ENCODE data around the gene PSMC2. TPM values are rescaled to one million over a fixed set of nuclear protein-coding genes. Genes with fewer than 3 reads are reported as not detected.

PSMC2 gene
- total and polyA plus RNA-seq, 8 donors, result 90.4 to 136 (median 96.3) TPM

DNA sequence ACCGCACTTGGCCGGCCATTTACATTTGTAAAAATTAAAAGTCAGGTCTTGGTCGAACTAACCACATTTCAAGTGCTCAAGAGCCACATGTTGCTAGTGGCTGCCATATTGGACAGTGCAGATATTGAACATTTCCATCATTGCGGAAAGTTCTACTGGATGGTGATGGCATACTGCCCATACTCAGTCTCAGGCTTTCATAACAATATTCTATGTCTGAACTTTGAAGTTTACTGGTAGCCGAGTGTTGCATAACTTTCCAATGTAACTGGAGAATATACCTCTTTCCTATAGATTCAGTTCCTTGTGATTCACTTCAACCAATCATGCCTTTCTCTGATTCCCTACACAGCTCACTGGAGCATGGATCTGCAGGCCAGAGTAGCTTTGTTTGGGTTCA lies 43.7 kb downstream of the PSMC2 start:
- Histone ChIP-seq H3K36me3 (no peaks in the 10 kb centered on the region), H3K4me1 (no peaks in the 10 kb centered on the region), H3K27me3 (no peaks in the 10 kb centered on the region), H3K27ac (no peak overlapping the region), H3K4me3 (no peak overlapping the region), H3K9me3 (no peaks in the 10 kb centered on the region)
- TF ChIP-seq, protein P1, sequence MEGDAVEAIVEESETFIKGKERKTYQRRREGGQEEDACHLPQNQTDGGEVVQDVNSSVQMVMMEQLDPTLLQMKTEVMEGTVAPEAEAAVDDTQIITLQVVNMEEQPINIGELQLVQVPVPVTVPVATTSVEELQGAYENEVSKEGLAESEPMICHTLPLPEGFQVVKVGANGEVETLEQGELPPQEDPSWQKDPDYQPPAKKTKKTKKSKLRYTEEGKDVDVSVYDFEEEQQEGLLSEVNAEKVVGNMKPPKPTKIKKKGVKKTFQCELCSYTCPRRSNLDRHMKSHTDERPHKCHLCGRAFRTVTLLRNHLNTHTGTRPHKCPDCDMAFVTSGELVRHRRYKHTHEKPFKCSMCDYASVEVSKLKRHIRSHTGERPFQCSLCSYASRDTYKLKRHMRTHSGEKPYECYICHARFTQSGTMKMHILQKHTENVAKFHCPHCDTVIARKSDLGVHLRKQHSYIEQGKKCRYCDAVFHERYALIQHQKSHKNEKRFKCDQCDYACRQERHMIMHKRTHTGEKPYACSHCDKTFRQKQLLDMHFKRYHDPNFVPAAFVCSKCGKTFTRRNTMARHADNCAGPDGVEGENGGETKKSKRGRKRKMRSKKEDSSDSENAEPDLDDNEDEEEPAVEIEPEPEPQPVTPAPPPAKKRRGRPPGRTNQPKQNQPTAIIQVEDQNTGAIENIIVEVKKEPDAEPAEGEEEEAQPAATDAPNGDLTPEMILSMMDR (IDR thresholded peaks at IDR 0.05), result no peak
- intact Hi-C loops (cut with DNase I), result no loop called here
- DNase-seq (no peak), ATAC-seq (no peak)

DNA sequence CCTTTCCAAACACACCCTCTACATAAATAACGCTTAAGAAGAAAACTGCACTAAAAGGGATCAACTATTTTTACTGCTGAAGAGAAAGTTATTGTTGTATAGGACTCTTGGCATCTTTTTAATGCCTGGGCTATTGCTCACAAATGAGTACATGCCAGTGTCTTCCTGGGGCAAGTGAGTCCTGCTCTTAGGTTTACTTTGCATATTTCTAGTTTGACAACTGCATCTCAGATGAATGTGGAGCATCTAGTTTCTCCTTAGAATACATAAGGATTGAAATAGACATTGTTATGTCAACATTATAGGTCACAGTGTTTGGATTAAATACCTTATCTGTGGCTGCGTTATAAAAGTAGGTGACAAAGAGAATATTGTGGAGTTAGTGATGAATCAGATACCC lies 44.5 kb downstream of the PSMC2 start:
- intact Hi-C loops (cut with DNase I), result no loop called here
- H3K27me3 ChIP-seq, result no peaks in the 10 kb centered on the region
- no peak for ATAC-seq

DNA sequence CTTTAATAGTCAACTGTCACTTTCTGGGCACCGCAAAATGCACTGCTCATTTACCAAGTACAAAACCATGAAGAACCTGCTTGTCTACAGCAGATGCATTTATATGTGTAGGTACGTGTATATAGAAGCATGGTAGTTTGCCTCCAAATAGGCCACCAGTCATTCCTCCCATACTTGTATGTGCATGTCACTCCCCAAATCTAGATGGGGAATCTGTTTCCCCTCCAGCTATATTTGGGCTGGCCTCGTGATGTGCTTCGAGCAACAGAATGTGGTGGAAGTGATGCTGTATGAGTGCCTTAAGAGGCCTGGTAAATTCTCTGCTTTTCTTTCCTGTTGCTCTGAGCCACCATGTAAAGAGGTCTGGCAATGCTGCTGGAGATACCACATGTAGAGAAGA lies 47.1 kb downstream of the PSMC2 start:
- Histone ChIP-seq H3K9me3 (no peaks in the 10 kb centered on the region), H3K4me3 (no peak overlapping the region), H3K27me3 (no peaks in the 10 kb centered on the region), H3K36me3 (no peaks in the 10 kb centered on the region), H3K4me1 (no peaks in the 10 kb centered on the region), H3K27ac (no peak overlapping the region)
- ATAC-seq (no peak), DNase-seq (no peak)
- intact Hi-C loops (cut with DNase I), result no loop called here
- TF ChIP-seq, protein P1 (IDR thresholded peaks at IDR 0.05), result no peak

More for the DNA sequence above, 44.5 kb downstream of the PSMC2 start:
- H3K27ac ChIP-seq, result no peak overlapping the region
- H3K4me3 ChIP-seq, result no peak overlapping the region
- no peaks in the 10 kb centered on the region for H3K9me3 ChIP-seq
- no peaks in the 10 kb centered on the region for H3K36me3 ChIP-seq
- TF ChIP-seq, protein P1 (IDR thresholded peaks at IDR 0.05), result no peak
- no peaks in the 10 kb centered on the region for H3K4me1 ChIP-seq
- DNase-seq, result no peak

DNA sequence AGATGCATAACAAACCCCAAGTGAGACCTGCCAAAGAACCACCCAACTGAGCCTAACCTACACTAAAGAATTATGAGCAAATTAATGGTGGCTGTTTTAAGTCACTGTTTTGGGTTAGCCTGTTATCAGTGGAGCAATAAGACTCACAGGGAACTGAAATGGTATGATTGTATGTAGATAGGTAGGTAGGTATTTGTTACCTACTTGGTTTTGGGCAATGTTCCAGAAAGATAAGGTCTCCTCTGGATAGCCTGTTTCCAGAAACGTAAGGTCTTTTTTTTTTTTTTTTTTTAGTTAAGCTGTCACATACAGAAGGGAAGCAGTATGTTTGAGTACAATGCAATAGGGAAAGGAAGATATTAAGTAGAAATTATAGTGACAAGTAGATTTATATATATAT lies 47.6 kb downstream of the PSMC2 start:
- intact Hi-C loops (cut with DNase I), result no loop called here
- Histone ChIP-seq H3K27me3 (no peaks in the 10 kb centered on the region), H3K36me3 (no peaks in the 10 kb centered on the region), H3K27ac (no peak overlapping the region), H3K4me1 (no peaks in the 10 kb centered on the region), H3K4me3 (no peak overlapping the region), H3K9me3 (no peaks in the 10 kb centered on the region)
- ATAC-seq (no peak), DNase-seq (no peak)
- TF ChIP-seq, protein P1 (IDR thresholded peaks at IDR 0.05), result no peak

DNA sequence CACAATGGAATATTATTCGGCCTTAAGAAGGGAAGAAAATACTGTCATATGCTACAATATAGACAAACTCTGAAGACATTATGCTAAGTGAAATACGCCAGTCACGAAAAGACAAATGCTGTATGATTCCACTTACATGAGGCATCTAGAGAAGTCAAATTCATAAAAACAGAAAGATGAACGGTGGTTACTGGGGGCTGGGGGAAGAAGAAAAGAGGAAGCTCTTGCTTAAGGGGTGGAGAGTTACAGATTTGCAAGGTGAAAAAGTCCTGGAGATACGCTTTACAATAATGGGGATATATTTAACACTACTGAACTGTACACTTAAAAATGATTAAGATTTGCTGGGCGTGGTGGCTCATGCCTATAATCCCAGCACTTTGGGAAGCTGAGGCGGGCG lies 49.0 kb downstream of the PSMC2 start:
- no peak overlapping the region for H3K27ac ChIP-seq
- intact Hi-C loops (cut with DNase I), result no loop called here
- no peaks in the 10 kb centered on the region for H3K36me3 ChIP-seq
- H3K4me3 ChIP-seq, result no peak overlapping the region
- no peaks in the 10 kb centered on the region for H3K9me3 ChIP-seq
- H3K4me1 ChIP-seq, result no peaks in the 10 kb centered on the region
- DNase-seq, result no peak
- no peak for ATAC-seq
- TF ChIP-seq, protein P1 (IDR thresholded peaks at IDR 0.05), result no peak
- no peaks in the 10 kb centered on the region for H3K27me3 ChIP-seq
